Stimulated activated naive CD8-positive, alpha-beta T cell treated with anti-CD3 and anti-CD28 coated beads, Interleukin-15, Interleukin-2, amounts not matched to agents 100 ng/mL and 50 ng/mL, for 24 hours (primary cell): ENCODE results near the gene COL1A1.

Experiments
- H3K27ac Mint-ChIP-seq: one replicate; pipeline ENCODE4 v1.8.0; 2021; ENCODE audit warnings: mild to moderate bottlenecking, mixed read lengths
- H3K27me3 Mint-ChIP-seq: one replicate; pipeline ENCODE4 v1.8.0; 2021; ENCODE audit warnings: mixed read lengths
- H3K36me3 Mint-ChIP-seq: one replicate; pipeline ENCODE4 v1.8.0; 2021; ENCODE audit warnings: low read depth, mixed read lengths
- H3K4me1 Mint-ChIP-seq: one replicate; pipeline ENCODE4 v1.8.0; 2021; ENCODE audit warnings: low read depth, mixed read lengths
- H3K4me3 Mint-ChIP-seq: one replicate; pipeline ENCODE4 v1.8.0; 2021; ENCODE audit warnings: mild to moderate bottlenecking, mixed read lengths
- H3K9me3 Mint-ChIP-seq: one replicate; pipeline ENCODE4 v1.8.0; 2021; ENCODE audit warnings: mixed read lengths

Gene COL1A1

DNA sequence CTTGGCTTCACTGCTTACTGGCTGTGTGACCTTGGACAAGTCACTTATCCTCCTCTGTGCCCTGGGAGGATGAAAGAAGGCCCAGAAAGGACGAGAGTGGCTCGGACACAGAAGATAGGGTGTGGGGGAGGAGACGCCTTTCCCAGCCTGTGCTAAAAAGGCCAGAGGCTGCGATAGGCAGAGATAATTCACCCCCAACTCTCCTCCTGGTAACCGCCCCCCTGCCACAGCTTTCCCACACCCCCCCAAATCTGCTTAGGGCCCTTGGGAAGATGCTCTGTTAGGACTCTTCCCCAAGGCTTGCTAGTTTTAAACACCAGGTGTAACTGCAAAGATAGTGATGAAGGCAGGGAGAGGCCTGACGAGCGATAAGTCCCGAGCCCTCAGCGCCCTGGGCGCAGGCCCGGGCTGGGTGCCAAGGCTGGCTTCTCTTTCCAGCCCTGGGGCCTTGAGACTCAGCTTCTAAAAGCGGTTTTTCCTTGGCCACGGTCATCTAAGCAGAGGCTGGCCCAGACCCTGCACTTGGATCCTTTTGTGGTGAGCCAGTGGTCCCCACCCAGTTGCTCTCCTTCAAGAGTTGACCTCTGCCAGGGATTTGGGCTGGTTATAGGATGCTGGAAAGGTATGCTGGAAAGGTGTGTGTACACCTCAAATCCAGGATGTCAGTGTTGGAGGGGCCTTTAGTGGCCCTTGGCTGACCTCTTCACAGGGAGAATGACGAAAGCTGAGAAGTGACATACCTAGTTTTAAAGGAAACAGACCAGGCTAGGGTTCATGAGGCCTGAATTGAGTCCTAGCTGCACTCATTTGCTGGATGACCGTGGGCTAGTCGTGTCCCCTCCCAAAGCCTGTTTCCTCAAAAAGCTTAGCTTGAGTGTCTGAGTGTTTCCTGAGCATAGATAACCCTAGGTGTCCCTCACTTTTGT lies 47.5 kb downstream of the COL1A1 start:
- Mint-ChIP-seq H3K4me3 (no peak overlapping the region), H3K27me3 (no peaks in the 10 kb centered on the region), H3K27ac (no peak overlapping the region), H3K4me1 (peaks cover 39% of the 10 kb centered on the region), H3K36me3 (no peaks in the 10 kb centered on the region), H3K9me3 (no peaks in the 10 kb centered on the region)

DNA sequence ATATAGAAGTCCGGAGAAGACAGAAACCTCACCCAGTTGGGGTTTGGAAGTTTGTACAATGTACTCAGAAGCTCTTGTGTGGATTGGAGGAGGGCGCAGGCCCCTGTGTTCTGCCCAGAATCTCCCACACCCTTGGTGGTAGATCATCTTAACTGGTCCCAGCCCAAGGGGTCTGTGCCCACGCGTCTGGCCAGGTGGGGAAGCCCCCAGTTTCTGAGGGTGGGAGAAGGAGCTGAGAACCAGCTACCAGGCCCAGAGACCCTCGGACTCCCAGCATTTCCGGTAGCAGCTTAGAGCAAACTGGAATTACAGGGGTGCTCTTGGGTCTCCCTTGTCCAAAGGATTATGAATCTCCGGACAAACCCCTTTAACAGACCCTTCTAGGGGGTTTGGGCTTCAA lies 48.7 kb downstream of the COL1A1 start:
- Mint-ChIP-seq H3K4me1 (peaks cover 32% of the 10 kb centered on the region), H3K4me3 (no peak overlapping the region), H3K27ac (no peak overlapping the region), H3K27me3 (no peaks in the 10 kb centered on the region), H3K36me3 (peaks cover 3% of the 10 kb centered on the region), H3K9me3 (no peaks in the 10 kb centered on the region)

DNA sequence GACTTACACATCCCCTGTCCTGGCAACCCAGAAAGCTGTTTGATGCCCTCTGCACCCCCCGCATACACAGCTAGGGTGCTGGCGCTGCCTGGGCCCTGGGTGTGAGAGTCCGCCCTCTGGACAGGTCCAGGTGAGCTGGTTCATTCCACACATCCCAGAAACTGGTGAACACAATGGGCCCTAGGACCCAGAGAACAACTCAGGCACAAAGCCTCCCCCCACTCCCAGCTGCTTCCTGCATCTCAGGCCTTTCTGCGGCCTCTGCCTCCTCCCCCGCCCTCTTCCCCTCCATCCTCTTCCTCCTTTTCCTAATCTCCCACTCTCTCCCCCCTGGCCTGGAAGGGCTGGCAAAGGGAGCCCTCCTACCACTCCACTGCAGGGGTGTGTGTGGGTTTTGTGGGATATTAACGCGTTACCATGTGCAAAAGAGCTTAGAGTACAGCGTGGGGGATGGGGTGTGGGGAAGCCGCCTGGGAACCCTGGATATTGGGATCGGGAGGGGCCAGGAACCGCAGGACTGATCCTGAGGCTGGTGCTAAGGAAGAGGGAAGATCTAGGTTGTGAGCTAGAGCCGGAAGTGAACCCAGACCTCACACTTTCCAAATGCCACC lies 49.4 kb downstream of the COL1A1 start:
- H3K36me3 Mint-ChIP-seq, result peaks cover 8% of the 10 kb centered on the region
- H3K4me1 Mint-ChIP-seq, result peaks cover 39% of the 10 kb centered on the region
- H3K27ac Mint-ChIP-seq, result peak overlapping the region; percentile 96
- H3K27me3 Mint-ChIP-seq, result no peaks in the 10 kb centered on the region
- H3K4me3 Mint-ChIP-seq, result peak overlapping the region; percentile 89
- H3K9me3 Mint-ChIP-seq, result no peaks in the 10 kb centered on the region

DNA sequence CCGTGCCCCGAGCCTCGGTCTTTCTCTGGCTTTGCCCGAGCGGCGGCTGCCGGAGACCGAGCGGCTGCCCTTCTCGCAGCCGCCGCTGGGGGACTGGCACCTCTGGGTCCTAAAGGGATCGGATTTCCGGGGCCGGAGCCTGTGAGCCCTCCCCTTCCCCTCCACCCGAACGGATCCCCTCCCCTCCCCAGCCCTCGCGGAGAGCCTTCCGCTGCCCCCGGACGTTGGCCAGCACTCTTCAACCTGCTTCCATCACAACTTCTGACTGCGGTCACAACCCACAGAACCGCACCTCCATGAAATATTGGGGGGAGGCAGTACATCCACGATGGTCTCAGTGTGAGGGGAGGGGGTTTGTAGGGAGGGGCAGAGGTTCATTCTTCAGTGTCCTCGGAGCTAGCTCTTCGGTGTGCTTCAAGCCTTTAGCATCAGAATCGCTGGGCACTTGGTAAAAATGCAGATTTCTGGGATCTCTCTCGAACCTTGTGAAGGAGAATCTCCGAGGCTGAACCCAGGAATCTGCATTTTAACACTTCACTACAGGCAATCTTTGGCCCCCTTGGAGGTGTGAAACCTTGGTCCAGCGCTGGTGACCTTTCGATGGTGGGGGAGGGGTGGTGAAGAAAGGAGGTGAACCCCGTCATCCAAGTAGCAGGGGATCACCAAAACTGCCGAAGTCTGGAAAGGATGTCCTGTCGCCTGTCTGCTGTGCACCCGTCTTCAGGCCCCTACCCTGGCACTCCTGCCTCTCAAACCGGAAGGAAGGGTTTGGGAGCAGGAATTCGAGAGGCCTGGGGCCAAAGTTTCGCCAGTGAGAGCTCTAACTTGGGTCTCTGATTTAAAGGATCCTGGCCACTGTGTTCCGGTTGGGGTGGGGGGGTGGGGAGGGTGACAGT lies 50.1 kb downstream of the COL1A1 start:
- no peaks in the 10 kb centered on the region for H3K9me3 Mint-ChIP-seq
- no peaks in the 10 kb centered on the region for H3K27me3 Mint-ChIP-seq
- peak overlapping the region; percentile 89 for H3K4me3 Mint-ChIP-seq
- peaks cover 12% of the 10 kb centered on the region for H3K36me3 Mint-ChIP-seq
- peak overlapping the region; percentile 96 for H3K27ac Mint-ChIP-seq
- H3K4me1 Mint-ChIP-seq, result peaks cover 46% of the 10 kb centered on the region

DNA sequence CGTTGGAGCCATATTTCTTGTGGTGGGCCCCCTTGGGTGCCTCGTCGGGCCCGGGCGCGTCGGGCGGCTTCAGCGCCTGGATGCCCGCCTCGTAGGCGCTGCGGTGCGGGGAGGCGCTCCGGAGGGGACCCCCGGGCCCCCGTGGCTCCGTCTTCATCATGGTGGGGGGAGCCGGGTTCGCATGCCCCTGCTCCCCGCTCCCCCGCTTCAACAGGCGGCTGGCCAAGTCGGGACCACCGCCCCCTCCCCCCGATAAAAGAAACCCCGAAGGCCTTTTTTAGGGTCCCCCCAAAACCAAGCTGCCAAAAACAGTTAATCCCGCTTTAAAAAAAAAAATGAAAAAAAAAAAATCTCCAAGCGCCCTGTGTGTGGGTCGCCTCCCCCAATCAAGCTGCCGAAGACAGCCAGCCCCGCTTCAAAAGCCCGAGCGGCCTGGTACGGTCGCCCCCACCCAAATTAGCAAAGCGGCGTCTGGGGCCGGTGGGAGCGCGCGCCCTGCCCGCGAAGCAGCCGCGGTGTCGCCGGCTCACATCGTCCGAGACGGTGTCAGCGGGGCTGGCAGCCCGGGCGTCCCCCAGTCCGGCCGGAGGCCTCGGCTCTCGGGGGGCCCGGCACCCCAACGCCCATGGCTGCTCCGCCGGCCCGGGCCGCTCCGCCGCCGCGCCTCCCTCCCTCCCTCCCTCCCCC lies 50.9 kb downstream of the COL1A1 start, which contains the start of gene PPP1R9B:
Gene PPP1R9B, minus strand, starts transcription at position 324 of the 687 bp plus-strand sequence. Its CDS starts 164 bp downstream, at position 160.
- H3K4me1 Mint-ChIP-seq, result peaks cover 53% of the 10 kb centered on the region
- no peaks in the 10 kb centered on the region for H3K27me3 Mint-ChIP-seq
- peak within 1 kb of the TSS; percentile 94 for H3K4me3 Mint-ChIP-seq
- no peaks in the 10 kb centered on the region for H3K9me3 Mint-ChIP-seq
- H3K27ac Mint-ChIP-seq, result peak within 1 kb of the TSS; percentile 96
- peaks cover 12% of the 10 kb centered on the region for H3K36me3 Mint-ChIP-seq

DNA sequence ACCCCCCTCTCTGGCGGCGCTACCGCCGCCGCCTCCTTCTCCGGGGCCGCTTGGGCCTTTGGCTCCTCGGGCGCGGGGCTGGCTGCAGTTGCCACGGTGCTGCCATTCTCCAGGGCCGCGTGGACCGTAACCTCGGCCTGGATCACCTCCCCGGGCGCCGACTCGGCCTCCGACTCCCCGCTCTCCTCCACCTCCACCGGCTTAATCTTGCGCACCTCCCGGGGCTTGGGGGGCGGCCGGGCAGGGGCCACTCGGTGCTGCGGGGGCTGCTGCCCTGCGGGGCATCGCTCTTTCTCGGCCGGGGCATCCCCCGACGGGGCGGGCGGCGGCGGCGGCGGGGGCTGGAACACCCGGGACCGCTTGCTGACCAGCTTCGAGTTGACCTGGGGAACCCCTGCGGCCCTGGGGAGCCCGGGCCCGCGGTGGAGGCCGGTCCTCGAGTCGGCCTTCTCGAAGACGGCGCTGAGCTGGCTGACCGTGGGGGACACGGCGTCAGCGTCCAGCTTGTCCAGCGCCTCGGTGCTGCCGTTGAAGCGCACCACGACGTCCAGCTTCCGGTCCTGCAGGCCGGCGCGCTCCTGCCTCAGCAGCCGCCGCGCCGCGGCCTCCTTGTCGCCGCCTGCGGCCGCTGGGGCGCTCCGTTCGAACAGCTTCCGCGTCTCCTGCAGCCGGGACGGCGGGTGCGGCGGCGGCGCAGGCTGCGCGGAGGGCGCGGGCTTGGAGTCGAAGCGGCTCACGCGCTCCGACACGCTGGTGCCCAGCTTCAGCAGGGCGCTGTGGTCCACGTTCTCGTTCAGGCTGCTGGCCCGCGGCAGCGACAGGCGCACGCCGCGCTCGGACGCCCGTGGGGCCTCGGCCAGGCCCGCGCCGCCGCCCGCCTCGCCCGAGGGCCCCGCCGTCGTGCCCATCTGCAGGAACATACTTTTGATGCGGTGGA lies 51.7 kb downstream of the COL1A1 start:
- H3K9me3 Mint-ChIP-seq, result no peaks in the 10 kb centered on the region
- H3K4me3 Mint-ChIP-seq, result peak overlapping the region; percentile 94
- H3K36me3 Mint-ChIP-seq, result peaks cover 16% of the 10 kb centered on the region
- H3K27ac Mint-ChIP-seq, result peak overlapping the region; percentile 85
- peaks cover 53% of the 10 kb centered on the region for H3K4me1 Mint-ChIP-seq
- no peaks in the 10 kb centered on the region for H3K27me3 Mint-ChIP-seq

DNA sequence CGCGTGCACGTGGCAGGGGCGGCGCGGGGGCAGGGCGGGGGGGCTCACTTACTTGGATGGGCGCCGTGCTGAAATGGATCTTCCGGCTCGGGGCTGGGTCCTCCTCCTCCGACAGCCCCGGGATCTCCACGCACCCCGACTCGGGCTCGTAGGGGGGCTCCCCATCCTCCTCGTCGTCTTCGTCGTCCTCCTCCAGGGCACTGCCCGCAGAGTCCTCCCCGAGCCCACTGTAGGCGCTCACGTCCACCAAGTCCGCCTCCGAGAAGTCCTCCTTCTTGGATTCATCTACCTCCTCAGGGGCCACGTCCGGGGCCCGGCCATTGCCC lies 52.4 kb downstream of the COL1A1 start:
- H3K4me3 Mint-ChIP-seq, result peak overlapping the region; percentile 94
- no peaks in the 10 kb centered on the region for H3K9me3 Mint-ChIP-seq
- no peaks in the 10 kb centered on the region for H3K27me3 Mint-ChIP-seq
- H3K4me1 Mint-ChIP-seq, result peaks cover 53% of the 10 kb centered on the region
- H3K36me3 Mint-ChIP-seq, result peaks cover 22% of the 10 kb centered on the region
- H3K27ac Mint-ChIP-seq, result peak overlapping the region; percentile 85

DNA sequence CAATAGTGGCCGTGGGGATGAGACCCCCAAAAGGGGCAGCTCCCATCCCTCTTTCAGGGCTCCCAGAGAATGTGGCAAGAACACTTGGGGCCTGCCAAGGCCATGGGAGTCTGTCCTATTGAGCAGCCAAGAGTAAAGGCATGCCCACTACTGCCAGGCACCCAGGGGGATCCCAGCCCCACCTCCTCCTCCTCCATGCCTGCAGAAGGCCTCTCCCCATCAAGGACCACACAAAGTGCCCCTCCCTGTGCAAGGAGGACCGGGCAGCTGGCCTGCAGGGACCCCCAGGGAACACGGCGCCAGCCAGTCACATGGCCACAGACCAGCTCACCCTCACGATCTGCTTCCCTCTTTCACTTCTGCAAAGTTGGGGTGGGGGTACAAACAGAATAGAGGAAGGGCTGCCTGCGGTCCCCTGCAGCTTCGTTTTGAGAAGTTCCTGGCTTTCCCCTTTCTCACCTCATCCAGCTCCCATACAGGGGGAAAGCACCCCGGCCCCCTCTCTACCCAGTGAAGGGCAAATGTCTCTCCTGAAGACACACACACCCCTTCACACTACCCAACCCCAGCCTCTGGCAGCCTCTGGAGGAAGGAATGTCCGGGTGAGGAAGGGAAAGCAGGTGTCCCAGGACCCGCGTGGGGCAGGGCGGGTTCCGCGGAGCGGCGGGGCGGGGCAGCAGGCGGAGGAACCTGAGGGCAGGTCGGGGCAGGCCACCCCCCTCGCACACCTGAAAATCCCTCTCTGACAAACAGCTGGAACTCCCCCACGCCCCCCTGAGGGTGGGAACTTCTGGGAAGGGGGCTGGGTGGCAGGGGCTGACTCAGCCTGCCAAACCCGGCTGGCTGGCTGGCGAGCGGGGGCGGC lies 53.0 kb downstream of the COL1A1 start:
- H3K4me3 Mint-ChIP-seq, result peak overlapping the region; percentile 94
- peaks cover 24% of the 10 kb centered on the region for H3K36me3 Mint-ChIP-seq
- H3K27me3 Mint-ChIP-seq, result no peaks in the 10 kb centered on the region
- H3K27ac Mint-ChIP-seq, result peak overlapping the region; percentile 96
- peaks cover 59% of the 10 kb centered on the region for H3K4me1 Mint-ChIP-seq
- H3K9me3 Mint-ChIP-seq, result no peaks in the 10 kb centered on the region

DNA sequence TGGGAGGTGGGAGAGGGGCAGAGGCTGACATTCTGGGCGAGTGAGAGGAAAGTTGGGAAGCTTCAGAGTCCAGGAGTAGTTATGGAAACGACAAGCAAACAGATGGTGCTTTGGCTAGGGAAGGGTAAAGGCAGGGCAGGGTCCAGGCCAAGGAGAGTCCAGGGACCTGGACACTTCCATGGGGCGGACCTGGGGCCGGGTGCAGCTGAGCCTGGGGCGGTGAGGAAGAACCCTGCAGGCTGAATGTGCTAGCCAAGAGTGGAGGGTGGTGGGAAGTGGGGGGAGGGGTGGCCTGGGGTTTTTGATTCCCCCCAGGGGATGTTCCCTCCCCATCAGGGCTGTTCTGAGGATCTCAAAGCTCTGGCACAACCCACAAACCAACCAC lies 53.6 kb downstream of the COL1A1 start:
- Mint-ChIP-seq H3K36me3 (peaks cover 28% of the 10 kb centered on the region), H3K27ac (peak overlapping the region; percentile 96), H3K4me1 (peaks cover 64% of the 10 kb centered on the region), H3K4me3 (peak overlapping the region; percentile 94), H3K27me3 (no peaks in the 10 kb centered on the region), H3K9me3 (no peaks in the 10 kb centered on the region)

DNA sequence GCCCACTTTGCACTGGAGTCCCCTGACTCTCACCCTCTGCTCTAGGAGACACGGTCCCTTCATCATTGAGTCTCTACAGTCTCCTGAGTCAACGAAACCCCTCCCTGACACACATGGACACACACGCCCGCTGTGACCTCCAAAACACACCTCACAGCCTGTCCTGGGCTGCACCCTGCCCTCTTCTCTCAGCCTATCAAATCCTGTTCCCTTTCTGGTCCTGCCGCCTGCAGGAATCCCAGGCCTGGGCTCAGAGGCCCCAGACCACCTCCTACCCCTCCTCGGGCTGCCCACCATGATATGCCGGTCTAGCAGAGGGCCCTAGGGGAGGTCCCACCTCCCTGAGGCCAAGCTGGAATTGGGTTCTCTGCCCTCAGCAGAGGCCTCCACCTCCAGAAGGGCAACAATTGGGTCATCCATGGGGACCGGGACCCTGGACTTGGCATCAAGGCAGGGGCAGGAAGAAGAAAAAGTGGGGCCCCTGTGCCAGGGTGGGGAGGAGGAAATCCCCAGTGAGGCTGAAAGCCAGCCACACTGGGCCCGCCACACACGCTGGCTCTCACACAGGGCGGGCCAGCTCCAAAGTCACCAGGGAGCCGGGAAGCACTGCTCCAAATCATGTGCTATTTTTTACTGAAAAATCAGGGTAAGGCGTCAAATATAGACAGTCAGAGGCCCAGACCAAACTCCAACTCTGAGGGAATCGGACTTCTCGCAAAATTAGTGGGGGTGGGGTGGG lies 54.3 kb downstream of the COL1A1 start:
- no peaks in the 10 kb centered on the region for H3K9me3 Mint-ChIP-seq
- H3K4me3 Mint-ChIP-seq, result peak overlapping the region; percentile 94
- H3K27me3 Mint-ChIP-seq, result no peaks in the 10 kb centered on the region
- peak overlapping the region; percentile 96 for H3K27ac Mint-ChIP-seq
- peaks cover 36% of the 10 kb centered on the region for H3K36me3 Mint-ChIP-seq
- peaks cover 66% of the 10 kb centered on the region for H3K4me1 Mint-ChIP-seq

DNA sequence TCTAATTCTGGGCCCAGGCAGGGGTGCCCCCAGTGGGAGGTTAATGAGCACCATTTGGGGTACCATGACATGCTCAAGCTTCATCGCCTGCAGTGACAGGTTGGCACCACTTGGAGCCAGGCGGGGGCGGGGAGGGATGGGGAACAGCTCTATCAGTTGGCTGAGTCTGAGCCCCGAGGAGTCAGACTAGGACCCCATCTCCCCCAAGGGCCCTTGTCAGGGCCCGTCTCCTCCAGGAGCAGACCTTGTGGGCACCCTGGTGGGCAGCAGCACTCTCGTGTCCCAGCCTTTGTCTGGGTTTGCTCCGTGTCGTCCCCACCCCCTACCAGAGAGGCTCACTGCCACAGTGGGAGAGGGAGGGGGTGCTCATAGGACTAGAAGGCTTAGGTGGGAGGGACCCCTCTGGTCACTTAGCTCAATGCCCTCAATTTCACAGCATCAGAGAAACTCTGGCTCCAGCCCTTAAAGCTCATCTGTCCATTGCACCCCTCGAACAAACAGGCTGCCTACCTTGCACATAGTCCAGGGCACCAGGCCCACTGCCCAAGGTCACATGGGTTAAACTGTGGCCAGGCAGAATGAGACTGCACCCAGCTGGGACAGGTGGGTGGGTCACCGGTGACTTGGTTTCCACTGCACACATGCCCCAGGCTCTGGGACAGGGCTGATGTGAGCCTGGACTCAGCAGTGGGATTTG lies 55.1 kb downstream of the COL1A1 start:
- H3K4me1 Mint-ChIP-seq, result peaks cover 66% of the 10 kb centered on the region
- H3K4me3 Mint-ChIP-seq, result peak overlapping the region; percentile 94
- H3K27ac Mint-ChIP-seq, result peak overlapping the region; percentile 96
- peaks cover 43% of the 10 kb centered on the region for H3K36me3 Mint-ChIP-seq
- no peaks in the 10 kb centered on the region for H3K9me3 Mint-ChIP-seq
- no peaks in the 10 kb centered on the region for H3K27me3 Mint-ChIP-seq
